Esophagus muscularis mucosa (tissue), 4 donors: Measurements from ENCODE around the gene UBTF. TPM values are rescaled to one million over a fixed set of nuclear protein-coding genes. Genes with fewer than 3 reads are reported as not detected.

Source experiments
- DNase-seq: peaks from one replicate; pipeline ENCODE4 v3.0.0-alpha.2; 2017; ENCODE audit errors: extremely low spot score
- H3K27ac ChIP-seq, 4 donors: fragments of 200-600 bp; sonication (generic); replicated peaks in 1 of 4; 1 replicate in 3 of 4; 2 replicates in 1 of 4; pipeline ENCODE4 v1.5.1; 2016 to 2019; ENCODE audit warnings: mild to moderate bottlenecking in 1 of 4
- H3K27me3 ChIP-seq, 4 donors: fragments of 200-600 bp; sonication (generic); one replicate each; pipeline versions ENCODE4 v1.5.1 to v1.6.0; 2016 to 2019
- H3K36me3 ChIP-seq, 4 donors: fragments of 200-600 bp; sonication (generic); one replicate each; pipeline ENCODE4 v1.5.1; 2016 to 2019
- H3K4me1 ChIP-seq, 4 donors: fragments of 200-600 bp; sonication (generic); one replicate each; pipeline ENCODE4 v1.5.1; 2016 to 2019
- H3K4me3 ChIP-seq, 4 donors: fragments of 200-600 bp; sonication (generic); 1 replicate in 2 of 4; 2 replicates in 2 of 4; pipeline ENCODE4 v1.5.1; 2016 to 2019; ENCODE audit warnings: mild to moderate bottlenecking in 4 of 4, moderate library complexity in 1 of 4
- H3K9me3 ChIP-seq, 4 donors: fragments of 200-600 bp; sonication (generic); 1 replicate in 3 of 4; 2 replicates in 1 of 4; pipeline ENCODE4 v1.5.1; 2016 to 2019
- EP300 ChIP-seq: sonication (generic); formaldehyde crosslinking; IDR thresholded peaks from one replicate; pipeline ENCODE4 v1.6.1; 2017; ENCODE audit warnings: antibody characterized with exemption
- POLR2A ChIP-seq: fragments of 450-650 bp; IDR thresholded peaks from one replicate; pipeline ENCODE4 v1.6.1; 2017; ENCODE audit warnings: antibody characterized with exemption, moderate library complexity, mild to moderate bottlenecking, low read depth
- POLR2AphosphoS5 ChIP-seq, 2 donors: sonication (generic); formaldehyde crosslinking; IDR thresholded peaks; one replicate each; pipeline ENCODE4 v1.6.1; 2017; ENCODE audit warnings: antibody characterized with exemption in 2 of 2
- WGBS: methylation state at CpG from one replicate; pipeline ENCODE4 v1.1.5; 2018; 5-methylcytosine and 5-hydroxymethylcytosine counted together
- intact Hi-C: fragments of 100-400 bp; cut with DNase I; formaldehyde crosslinking; loops from one replicate; pipeline ENCODE4 v1.15.1; 2023
- total RNA-seq, 4 donors: library from RNA; depleted of rRNA; stranded (reverse); fragments of >200 nt; gene quantifications; one replicate each; pipeline versions ENCODE4 v1.1.0 to v1.2.1, GENCODE V29; 2016
- TF ChIP-seq, protein P1 (sequence below), 3 experiments: fragments of 200-600 bp in 2 of 3; fragments of 450-650 bp in 1 of 3; sonication (generic) in 2 of 3; IDR thresholded peaks; one replicate each; pipeline ENCODE4 v1.5.1; 2017 to 2019; ENCODE audit warnings: antibody characterized with exemption in 3 of 3, mild to moderate bottlenecking in 2 of 3, moderate library complexity in 1 of 3

Gene UBTF
- total RNA-seq, result 10 to 100 TPM; 48.7 to 78.8 (median 66.1) TPM

DNA sequence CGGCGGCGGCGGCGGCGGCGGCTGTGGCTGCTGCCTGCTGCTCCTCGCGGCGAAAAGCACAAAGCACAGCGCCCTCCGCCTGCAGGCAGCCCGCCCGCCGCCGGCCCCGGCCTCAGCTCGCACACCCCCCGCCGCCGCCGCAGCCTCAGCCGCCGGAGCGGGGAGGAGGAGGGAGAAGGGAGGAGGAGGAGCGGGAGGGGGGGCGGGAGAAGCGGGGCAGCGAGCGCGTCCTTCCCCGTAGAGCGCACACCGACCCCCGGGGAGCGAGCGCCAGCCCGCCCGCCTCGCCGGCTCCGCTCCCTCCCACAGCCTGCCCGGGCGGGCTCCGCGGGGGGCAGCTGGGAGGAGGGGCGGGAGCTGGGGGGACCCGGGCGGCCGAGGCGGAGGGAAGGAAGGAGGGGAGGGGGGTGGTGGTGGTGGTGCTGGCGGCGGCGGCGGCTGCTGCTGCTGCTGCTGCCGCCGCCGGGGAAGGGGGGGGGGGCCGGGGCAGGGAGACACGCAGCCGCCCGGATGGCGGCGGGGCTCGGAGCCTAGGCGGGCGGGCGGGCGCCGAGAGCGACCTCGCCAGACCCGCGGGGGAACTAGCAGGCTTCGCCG is at the start of gene UBTF:
TSS of gene UBTF (minus strand) at position 60 of the 597 bp plus-strand sequence. CDS start 1,446 bp downstream, outside the sequence.
- intact Hi-C loops, result loop anchor here (2.0 kb wide), 1 partner anchor 105 kb away; the partner anchor contains the start of gene SLC25A39
- H3K36me3 ChIP-seq, result peaks cover 20 to 25% (median 24%) of the 10 kb centered on the region in 4 donors
- peak within 1 kb of the TSS; percentile 92 to 98 (median 96) for H3K4me3 ChIP-seq
- peak within 1 kb of the TSS; percentile 100 for H3K27ac ChIP-seq
- no peaks in the 10 kb centered on the region for H3K27me3 ChIP-seq
- WGBS, result 3% methylated on average over 18 of the region's 76 CpGs
- peaks cover 38 to 62% (median 53%) of the 10 kb centered on the region in 4 donors for H3K4me1 ChIP-seq
- H3K9me3 ChIP-seq, result no peaks in the 10 kb centered on the region
- TF ChIP-seq, protein P1, sequence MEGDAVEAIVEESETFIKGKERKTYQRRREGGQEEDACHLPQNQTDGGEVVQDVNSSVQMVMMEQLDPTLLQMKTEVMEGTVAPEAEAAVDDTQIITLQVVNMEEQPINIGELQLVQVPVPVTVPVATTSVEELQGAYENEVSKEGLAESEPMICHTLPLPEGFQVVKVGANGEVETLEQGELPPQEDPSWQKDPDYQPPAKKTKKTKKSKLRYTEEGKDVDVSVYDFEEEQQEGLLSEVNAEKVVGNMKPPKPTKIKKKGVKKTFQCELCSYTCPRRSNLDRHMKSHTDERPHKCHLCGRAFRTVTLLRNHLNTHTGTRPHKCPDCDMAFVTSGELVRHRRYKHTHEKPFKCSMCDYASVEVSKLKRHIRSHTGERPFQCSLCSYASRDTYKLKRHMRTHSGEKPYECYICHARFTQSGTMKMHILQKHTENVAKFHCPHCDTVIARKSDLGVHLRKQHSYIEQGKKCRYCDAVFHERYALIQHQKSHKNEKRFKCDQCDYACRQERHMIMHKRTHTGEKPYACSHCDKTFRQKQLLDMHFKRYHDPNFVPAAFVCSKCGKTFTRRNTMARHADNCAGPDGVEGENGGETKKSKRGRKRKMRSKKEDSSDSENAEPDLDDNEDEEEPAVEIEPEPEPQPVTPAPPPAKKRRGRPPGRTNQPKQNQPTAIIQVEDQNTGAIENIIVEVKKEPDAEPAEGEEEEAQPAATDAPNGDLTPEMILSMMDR (IDR thresholded peaks at IDR 0.05), result no peak
- TF ChIP-seq EP300 (no peak), POLR2AphosphoS5 (IDR thresholded peaks at IDR 0.05) (no peak), POLR2A (no peak)
- peak; percentile 92 for DNase-seq

DNA sequence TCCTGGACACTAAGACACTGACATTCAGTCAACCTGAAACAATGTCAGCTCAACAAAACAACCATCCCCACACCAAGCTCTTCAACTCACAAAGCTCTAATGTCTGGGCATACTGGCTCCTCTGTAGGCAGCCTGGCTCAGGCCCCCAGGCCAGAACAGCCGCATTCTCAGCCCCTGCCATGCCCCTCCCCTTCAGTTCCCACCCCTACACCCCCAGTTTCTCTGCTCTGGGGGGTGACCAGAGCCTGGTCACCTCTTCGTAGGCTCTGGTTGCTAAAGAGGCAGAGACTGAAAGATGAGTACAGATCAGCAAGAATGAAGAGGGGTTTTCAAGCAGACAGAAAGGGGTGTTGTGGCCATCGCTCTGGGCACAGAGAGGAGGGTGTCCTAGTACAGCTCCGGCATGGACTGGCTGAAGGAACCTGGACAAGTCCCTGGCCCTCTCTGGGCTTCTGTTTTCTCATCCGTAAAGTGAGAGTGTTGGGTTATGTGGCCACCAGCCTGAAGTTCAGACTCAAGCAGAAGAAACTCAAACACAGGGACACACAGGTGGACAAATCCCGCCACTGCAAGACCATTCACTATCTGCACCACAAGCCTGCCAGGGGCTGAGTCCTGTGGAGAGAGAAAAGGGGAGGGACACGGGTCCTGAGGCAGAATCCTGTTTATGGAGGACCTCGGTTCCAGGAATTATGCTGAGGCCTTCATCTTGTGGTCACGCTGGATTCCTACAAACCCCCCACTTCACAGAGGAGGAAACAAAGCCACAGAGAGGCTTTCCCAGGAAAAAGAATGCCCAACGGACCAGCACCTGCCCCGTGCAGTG is 49.4 kb upstream of the UBTF start:
- WGBS, result 75% methylated on average over 11 of the region's 11 CpGs
- peaks cover 0 to 15% (median 3%) of the 10 kb centered on the region in 4 donors for H3K4me1 ChIP-seq
- no peak overlapping the region for H3K4me3 ChIP-seq
- intact Hi-C loops, result no loop called here
- no peaks in the 10 kb centered on the region for H3K9me3 ChIP-seq
- no peaks in the 10 kb centered on the region for H3K36me3 ChIP-seq
- no peak overlapping the region for H3K27ac ChIP-seq
- peaks cover 0 to 20% (median 0%) of the 10 kb centered on the region in 4 donors for H3K27me3 ChIP-seq
- no peak for DNase-seq
- TF ChIP-seq POLR2AphosphoS5 (IDR thresholded peaks at IDR 0.05), result no peak
- no peak for TF ChIP-seq EP300
- TF ChIP-seq, protein P1 (IDR thresholded peaks at IDR 0.05), result no peak
- no peak for TF ChIP-seq POLR2A

GRCh38 chr17:44267818-44268490 is 48.5 kb upstream of the UBTF start, which contains the start of gene SLC4A1:
TSS of gene SLC4A1 (minus strand) at chr17:44268135. CDS start at chr17:44262866, 5,269 bp downstream.
- Histone ChIP-seq H3K9me3 (no peaks in the 10 kb centered on the region), H3K4me3 (no peak within 1 kb of the TSS), H3K27me3 (peaks cover 0 to 20% (median 0%) of the 10 kb centered on the region in 4 donors), H3K36me3 (no peaks in the 10 kb centered on the region), H3K4me1 (peaks cover 0 to 12% (median 3%) of the 10 kb centered on the region in 4 donors), H3K27ac (no peak within 1 kb of the TSS)
- TF ChIP-seq, protein P1 (IDR thresholded peaks at IDR 0.05), result no peak
- no peak for TF ChIP-seq POLR2AphosphoS5 (IDR thresholded peaks at IDR 0.05)
- TF ChIP-seq EP300, result no peak
- TF ChIP-seq POLR2A, result no peak
- no peak for DNase-seq
- 86% methylated on average over 10 of the region's 14 CpGs for WGBS
- intact Hi-C loops, result no loop called here

DNA sequence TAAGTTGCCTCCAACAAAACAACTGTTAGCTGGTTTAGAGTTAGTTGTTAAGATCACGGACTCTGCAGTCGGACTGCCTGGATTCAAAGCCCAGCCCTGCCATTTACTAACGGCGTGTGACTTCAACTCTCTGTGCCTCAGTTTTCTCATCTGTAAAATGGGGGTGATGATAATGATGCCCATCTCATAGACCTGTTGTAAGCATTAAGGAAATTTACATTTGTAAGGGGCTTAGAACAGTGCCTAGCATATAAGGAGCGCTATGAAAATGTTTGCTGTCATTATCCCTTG is 47.6 kb upstream of the UBTF start:
- Histone ChIP-seq H3K9me3 (no peaks in the 10 kb centered on the region), H3K27ac (no peak overlapping the region), H3K4me3 (no peak overlapping the region), H3K36me3 (no peaks in the 10 kb centered on the region), H3K4me1 (peaks cover 0 to 4% (median 2%) of the 10 kb centered on the region in 4 donors), H3K27me3 (peaks cover 0 to 11% (median 0%) of the 10 kb centered on the region in 4 donors)
- TF ChIP-seq POLR2AphosphoS5 (IDR thresholded peaks at IDR 0.05) (no peak), EP300 (no peak), POLR2A (no peak)
- TF ChIP-seq, protein P1 (IDR thresholded peaks at IDR 0.05), result no peak
- WGBS, result 97% methylated on average over 5 of the region's 5 CpGs
- DNase-seq, result no peak
- intact Hi-C loops, result no loop called here
